Astrocyte of the cerebellum (primary cell): Measurements from ENCODE around the gene PPOX.

ENCODE experiments used
- DNase-seq: peaks from one replicate; pipeline ENCODE4 v3.0.0-alpha.2; 2011; ENCODE audit warnings: low read depth
- H3K4me3 ChIP-seq: 2 replicates; pipeline ENCODE4 v1.5.1; 2011; ENCODE audit warnings: mild to moderate bottlenecking, low read depth, low read length, moderate library complexity
- in situ Hi-C: cut with HindIII; loops from 2 replicates; pipeline ENCODE4 v1.10.0; 2017; ENCODE audit warnings: low sequenced_read_pairs
- TF ChIP-seq, protein P1 (sequence below): IDR thresholded peaks from 2 replicates; pipeline ENCODE4 v1.5.1; 2012; ENCODE audit warnings: low read length, low read depth, moderate library complexity, mild to moderate bottlenecking; ENCODE audit errors: missing control alignments

PPOX gene

GRCh38 chr1:161218301-161219077 lies 52.3 kb downstream of the PPOX start:
- H3K4me3 ChIP-seq = no peak overlapping the region
- DNase-seq = no peak
- TF ChIP-seq, protein P1, sequence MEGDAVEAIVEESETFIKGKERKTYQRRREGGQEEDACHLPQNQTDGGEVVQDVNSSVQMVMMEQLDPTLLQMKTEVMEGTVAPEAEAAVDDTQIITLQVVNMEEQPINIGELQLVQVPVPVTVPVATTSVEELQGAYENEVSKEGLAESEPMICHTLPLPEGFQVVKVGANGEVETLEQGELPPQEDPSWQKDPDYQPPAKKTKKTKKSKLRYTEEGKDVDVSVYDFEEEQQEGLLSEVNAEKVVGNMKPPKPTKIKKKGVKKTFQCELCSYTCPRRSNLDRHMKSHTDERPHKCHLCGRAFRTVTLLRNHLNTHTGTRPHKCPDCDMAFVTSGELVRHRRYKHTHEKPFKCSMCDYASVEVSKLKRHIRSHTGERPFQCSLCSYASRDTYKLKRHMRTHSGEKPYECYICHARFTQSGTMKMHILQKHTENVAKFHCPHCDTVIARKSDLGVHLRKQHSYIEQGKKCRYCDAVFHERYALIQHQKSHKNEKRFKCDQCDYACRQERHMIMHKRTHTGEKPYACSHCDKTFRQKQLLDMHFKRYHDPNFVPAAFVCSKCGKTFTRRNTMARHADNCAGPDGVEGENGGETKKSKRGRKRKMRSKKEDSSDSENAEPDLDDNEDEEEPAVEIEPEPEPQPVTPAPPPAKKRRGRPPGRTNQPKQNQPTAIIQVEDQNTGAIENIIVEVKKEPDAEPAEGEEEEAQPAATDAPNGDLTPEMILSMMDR = no peak
- in situ Hi-C loops = loop anchor here (25.0 kb wide), 1 partner anchor 519 kb away; the partner anchor contains the start of gene DUSP12

GRCh38 chr1:161219078-161219892 lies 53.1 kb downstream of the PPOX start:
- no peak overlapping the region for H3K4me3 ChIP-seq
- in situ Hi-C loops = loop anchor here (25.0 kb wide), 1 partner anchor 518 kb away; the partner anchor contains the start of gene DUSP12
- TF ChIP-seq, protein P1 = no peak
- no peak for DNase-seq

GRCh38 chr1:161220002-161220401 lies 53.8 kb downstream of the PPOX start:
- H3K4me3 ChIP-seq = no peak overlapping the region
- TF ChIP-seq, protein P1 = no peak
- DNase-seq = no peak
- in situ Hi-C loops = loop anchor here (25.0 kb wide), 1 partner anchor 517 kb away; the partner anchor contains the start of gene DUSP12
